PFSK-1 (cell line): ENCODE results near the gene CCDC47.

Experiments
- FOXP2 ChIP-seq: optimal IDR thresholded peaks from 2 replicates; pipeline ENCODE3; 2011; ENCODE audit warnings: borderline replicate concordance, control low read depth, inconsistent platforms; ENCODE audit not compliant: insufficient read depth; ENCODE audit errors: extremely low read length, extremely low read depth
- POLR2AphosphoS5 ChIP-seq: IDR thresholded peaks from 2 replicates; pipeline ENCODE4 v1.6.1; 2012; ENCODE audit warnings: low read depth, mild to moderate bottlenecking, control low read depth, low read length, moderate library complexity
- REST ChIP-seq, 2 experiments: IDR thresholded peaks; 2 replicates each; pipeline versions ENCODE4 v1.6.1 to v1.8.0; 2011 to 2012; ENCODE audit warnings: low read depth in 2 of 2, low read length in 2 of 2, control low read depth in 1 of 2, inconsistent platforms in 1 of 2, mild to moderate bottlenecking in 1 of 2, moderate library complexity in 1 of 2; ENCODE audit not compliant: insufficient read depth in 1 of 2
- SIN3A ChIP-seq: IDR thresholded peaks from 2 replicates; pipeline ENCODE4 v1.6.1; 2012; ENCODE audit warnings: mild to moderate bottlenecking, low read length, moderate library complexity, borderline replicate concordance; ENCODE audit not compliant: insufficient read depth
- TAF1 ChIP-seq: IDR thresholded peaks from 2 replicates; pipeline ENCODE4 v1.6.1; 2012; ENCODE audit warnings: low read length, control low read depth, borderline replicate concordance; ENCODE audit not compliant: insufficient read depth

Gene CCDC47

GRCh38 chr17:63786971-63787711, 13.7 kb upstream of the CCDC47 start:
- no peak for TF ChIP-seq POLR2AphosphoS5
- TF ChIP-seq TAF1, result no peak
- TF ChIP-seq REST (IDR thresholded peaks at IDR 0.05; ENCODE audit: insufficient read depth in 1 of 2, low read depth in 2 of 2, low read length in 2 of 2), result no peak
- TF ChIP-seq SIN3A, result no peak
- TF ChIP-seq FOXP2, result no peak

GRCh38 chr17:63786117-63786516, 12.7 kb upstream of the CCDC47 start:
- no peak for TF ChIP-seq SIN3A
- TF ChIP-seq FOXP2, result no peak
- TF ChIP-seq REST (IDR thresholded peaks at IDR 0.05; ENCODE audit: insufficient read depth in 1 of 2, low read depth in 2 of 2, low read length in 2 of 2), result no peak
- no peak for TF ChIP-seq POLR2AphosphoS5
- no peak for TF ChIP-seq TAF1

GRCh38 chr17:63785556-63785955, 12.2 kb upstream of the CCDC47 start:
- TF ChIP-seq POLR2AphosphoS5 (no peak), FOXP2 (no peak), TAF1 (no peak), SIN3A (no peak), REST (IDR thresholded peaks at IDR 0.05; ENCODE audit: insufficient read depth in 1 of 2, low read depth in 2 of 2, low read length in 2 of 2) (no peak)

- TF ChIP-seq REST (IDR thresholded peaks at IDR 0.05; ENCODE audit: insufficient read depth in 1 of 2, low read depth in 2 of 2, low read length in 2 of 2) (no peak), POLR2AphosphoS5 (no peak), FOXP2 (no peak), TAF1 (no peak), SIN3A (no peak)
Measured at GRCh38 chr17:63783522-63783921, 10.1 kb upstream of the CCDC47 start.
